ENCODE results near the gene OR4A16. TPM values are rescaled to one million over a fixed set of nuclear protein-coding genes. Genes with fewer than 3 reads are reported as not detected.

OR4A16 gene
- total RNA-seq, 5 donors from 2014 or later (not counting 1 experiment from before 2014, with no cell fraction given): not detected

Other genes starting within 250 kb of the OR4A16 start
- gene TRIM48, start 81.0 kb upstream of the OR4A16 start, total RNA-seq: not detected
- not detected for gene OR4A15, start 24.8 kb downstream of the OR4A16 start, total RNA-seq
- not detected for gene OR4C15, start 211.3 kb downstream of the OR4A16 start, total RNA-seq
- gene OR4C16, start 228.9 kb downstream of the OR4A16 start, total RNA-seq: not detected

All from T-cell (primary cell).